ENCODE measurements around the gene PPDPF.

PPDPF gene

DNA sequence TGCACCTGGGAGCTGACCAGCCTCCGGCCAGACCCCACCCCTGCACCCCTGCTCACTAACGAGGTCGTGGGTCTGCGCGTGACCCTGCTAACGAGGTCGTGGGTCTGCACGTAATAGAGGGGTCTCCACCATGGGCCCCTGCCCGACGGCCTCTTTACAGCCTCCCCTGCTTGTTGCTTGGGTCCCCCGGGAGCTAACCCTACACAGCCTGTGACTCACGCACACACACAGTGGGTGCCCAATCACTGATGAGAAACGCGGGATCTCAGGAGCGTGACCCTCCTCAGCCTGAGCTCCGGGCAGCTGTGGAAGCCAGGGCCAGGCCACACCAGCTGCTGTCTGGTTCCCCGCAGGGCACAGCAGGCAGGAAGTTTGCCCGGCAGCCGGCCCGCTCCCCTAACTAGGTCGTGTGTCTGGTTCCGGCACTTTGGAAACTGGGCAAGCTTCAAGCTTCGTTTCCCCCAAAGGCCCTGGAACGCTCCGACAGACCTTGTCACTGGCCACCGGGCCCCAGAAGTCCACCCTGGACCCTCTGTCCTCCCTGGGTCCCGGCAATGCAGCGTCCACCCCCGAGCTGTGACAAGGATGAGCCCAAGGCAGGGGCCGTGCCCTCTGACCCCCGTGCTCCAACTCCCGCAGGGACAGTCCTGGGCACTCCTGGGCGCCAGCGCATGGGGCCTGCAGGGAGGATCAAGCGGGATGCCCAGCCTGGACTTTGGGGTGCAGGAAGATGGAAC lies 15.8 kb downstream of the PPDPF start:
- no peak for DNase-seq

DNA sequence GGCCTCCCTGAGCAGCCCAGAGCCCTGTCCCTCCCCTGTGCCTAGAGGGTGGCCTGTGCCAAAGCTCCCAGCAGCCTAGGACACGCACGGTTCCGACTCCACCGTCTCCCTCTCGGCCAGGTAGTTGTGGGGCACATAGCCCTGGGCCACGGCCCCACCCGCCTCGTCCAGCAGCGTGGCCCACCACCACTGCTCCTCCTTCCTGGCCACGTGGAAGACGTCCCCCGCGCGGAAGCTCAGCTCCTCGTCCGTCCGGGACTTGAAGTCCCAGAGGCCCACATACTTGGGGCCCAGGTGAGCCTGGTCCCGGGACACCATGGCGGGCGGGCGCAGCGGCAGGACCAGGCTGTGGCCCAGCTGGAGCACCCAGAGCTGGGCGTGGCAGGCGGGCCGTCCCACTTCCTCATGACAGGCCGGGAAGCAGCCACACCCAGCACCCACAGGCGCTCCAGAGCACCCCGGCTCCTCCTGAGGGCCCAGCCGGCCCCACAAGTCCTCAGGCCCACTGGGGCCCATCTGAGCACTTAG lies 16.5 kb downstream of the PPDPF start, which contains the start of gene PTK6:
TSS of gene PTK6 (minus strand) at position 380 of the 528 bp plus-strand sequence. CDS start at position 318, 62 bp downstream.
- no peak for DNase-seq

DNA sequence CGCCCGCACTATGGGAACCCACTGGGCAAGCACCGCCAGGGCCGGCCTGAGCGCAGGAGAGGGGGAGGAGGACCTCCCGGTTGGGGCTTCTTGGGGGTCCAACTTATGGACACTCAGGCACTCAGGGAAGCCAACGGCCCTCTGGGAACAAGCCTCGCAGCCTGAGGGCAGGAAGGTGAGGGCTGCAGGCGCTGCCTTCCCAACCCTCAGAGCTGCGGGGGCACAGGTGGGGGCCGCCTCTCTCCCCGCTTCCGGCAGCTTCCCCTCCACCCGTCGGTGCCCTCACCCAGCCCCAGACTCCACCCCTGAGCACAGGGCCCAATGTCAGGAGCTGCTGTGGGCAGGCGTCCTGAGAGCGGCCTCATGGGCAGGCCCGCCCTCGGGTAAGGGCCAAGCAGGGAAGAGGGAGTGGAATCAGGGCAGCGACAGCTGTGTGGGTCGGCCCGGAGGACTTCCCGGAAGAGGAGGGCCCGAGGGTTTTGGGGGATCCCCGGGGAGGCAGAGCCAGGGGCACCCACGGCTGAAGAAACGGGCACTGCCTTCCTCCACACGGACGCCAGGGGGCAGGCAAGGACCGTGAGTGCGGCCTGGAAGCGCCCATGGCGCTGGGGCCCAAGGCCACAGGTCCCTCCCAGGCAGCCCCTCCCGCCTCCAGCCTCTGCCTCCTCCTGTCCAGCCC lies 17.1 kb downstream of the PPDPF start:
- peak in 48 of 56 donors; percentile 6 to 79 (median 42) for DNase-seq

DNA sequence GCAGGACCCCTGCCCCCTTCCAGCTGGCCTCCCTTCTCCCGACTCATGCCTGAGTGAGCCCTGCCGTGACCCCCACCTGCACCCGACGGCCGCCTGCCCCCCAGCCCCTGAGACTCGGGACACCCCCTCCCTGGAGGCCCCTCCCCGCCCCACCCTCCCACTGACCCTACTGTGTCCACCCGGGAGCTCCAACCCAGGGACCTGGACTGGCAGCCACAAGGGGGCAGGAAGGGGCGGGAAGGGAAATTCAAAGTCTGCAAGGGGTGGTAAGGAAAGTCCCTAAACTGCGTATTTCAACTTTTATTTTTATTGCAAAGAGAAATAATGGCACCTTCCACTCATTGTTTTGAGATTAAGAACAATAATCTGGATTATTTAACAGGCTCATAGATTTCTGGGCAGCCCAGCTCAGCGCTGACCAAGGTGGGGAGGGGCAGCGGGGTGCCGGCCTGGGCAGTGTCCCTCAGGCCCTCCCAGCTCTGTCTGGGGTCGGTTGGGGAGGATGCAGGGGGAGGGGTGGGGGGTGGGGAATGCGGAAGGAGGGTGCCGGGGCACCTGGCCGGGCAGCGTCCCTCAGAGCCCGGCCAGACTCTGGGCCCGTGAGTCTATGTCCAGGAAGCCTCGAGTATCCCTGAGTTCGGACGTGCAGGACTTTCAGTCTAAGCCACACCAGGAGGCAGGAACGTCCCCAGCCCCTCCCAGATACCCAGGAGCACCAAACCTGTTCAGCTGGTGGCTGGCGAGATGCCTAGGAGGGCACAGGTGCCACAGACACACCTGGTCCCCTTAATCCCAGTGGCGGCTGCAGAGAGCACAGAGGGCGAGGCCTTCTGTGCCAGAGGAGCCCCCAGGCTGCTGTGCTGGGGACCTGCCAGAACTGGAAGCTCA lies 17.9 kb downstream of the PPDPF start:
- DNase-seq, result peak in 1 of 56 donors; percentile 36

DNA sequence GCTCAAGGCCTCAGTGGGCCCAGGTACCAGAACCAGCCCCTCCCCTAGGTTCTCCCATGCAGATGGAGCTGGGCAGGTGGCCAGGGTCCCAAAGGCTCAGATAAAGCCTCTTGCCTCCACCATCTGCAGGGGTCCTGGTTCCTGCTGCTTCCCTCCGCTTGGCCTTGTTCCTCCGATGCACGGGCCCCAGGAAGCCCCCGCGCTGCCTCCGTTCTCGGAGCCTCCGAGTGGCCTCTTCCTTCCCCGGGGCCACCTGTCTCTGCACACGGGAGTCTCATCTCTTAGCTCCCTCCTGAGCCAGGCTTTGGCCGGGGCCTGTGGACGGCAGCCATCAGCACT lies 18.5 kb downstream of the PPDPF start:
- DNase-seq, result no peak

DNA sequence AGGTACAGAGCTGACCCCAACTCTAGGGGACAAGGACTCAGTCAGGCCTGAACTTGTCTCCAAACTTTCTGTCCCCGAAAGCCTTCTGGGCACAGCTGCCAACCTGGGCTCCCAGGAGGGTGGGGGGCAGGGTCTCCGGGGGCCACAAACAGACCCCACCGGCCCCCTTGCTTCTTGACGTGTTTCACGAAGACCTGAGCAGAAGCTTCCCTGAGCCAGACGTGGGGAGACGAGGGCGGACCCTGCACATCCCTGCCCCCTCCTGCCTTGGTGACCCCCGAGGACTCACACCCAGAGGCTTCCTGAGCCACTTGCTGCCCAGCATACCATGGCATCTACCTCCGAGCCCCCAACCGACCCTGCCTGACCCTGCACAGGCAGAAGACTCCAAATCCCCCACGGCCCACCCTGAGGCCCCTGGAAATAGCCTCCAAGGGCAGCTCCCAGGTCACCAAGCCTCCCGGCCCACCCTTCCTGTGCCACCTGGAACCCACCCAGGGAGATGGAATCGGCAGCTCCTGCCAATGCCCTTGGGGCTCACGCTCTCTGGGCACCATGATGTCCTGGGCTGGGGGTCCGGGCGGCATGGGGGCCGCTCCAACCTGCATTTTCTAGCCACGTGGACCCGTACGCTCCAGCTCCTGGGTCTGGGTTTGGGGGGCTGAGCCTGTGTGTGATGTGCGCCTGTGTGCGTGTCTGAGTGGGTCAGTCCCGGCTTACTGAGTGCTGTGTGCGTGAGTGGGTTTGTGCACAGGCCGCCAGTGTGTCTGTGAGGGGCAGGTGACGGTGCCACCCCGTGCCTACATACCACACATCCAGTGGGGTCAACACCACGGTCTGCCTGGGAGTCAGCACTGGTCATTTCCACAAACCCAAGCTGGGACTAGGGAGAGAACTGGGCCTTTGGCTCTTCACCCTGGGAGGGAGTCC lies 19.1 kb downstream of the PPDPF start:
- no peak for DNase-seq

DNA sequence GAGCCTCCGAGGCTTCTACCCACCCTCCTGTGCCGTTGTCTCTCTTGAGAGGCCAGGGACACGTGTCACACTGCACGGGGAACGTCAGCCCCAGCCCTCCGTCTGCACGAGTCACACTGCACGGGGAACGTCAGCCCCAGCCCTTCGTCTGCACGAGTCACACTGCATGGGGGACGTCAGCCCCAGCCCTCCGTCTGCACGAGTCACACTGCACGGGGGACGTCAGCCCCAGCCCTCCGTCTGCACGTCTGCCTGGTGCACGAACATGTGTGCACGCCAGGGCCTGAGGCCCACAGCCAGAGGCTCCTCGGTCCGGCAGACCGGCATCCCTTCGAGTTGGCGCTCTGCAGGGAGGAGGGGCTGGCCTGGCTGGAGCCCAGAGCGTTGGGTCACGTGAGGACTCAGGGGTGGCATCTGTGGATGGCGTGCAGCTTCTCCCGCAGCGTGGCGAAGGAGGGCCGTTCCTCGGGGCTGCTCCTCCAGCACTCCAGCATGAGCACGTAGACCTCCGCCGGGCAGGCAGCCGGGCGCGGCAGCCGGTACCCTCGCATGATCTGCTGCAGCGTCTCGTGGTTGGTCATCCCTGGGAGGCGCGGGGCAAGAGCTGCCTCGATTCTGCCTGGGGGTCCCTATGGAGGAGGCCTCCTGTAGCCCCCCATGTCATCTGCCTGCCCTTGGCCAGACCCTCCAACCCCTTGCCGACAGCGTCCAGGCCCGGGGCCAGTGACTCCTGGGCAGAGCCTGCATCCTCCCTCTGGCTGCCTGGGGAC lies 20.0 kb downstream of the PPDPF start:
- DNase-seq, result peak in 21 of 56 donors; percentile 11 to 59 (median 30)

DNA sequence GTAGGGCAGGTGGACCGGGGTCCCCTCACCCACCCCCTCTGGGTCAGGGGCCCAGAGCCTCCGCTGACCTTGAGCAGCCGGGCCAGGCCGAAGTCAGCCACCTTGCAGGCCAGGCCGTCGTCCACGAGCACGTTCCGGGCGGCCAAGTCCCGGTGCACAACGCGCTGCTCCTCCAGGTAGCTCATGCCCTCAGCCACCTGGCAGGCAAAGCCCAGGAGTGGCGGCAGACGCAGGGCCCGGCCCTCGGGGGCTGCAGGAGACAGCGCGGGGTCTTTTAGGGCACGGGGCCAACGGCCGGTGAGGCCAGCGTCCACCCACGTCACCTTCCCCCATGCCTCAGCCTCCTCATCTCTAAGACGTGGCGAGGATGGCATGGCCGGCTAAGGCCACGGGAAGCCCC lies 20.8 kb downstream of the PPDPF start:
- DNase-seq, result no peak

DNA sequence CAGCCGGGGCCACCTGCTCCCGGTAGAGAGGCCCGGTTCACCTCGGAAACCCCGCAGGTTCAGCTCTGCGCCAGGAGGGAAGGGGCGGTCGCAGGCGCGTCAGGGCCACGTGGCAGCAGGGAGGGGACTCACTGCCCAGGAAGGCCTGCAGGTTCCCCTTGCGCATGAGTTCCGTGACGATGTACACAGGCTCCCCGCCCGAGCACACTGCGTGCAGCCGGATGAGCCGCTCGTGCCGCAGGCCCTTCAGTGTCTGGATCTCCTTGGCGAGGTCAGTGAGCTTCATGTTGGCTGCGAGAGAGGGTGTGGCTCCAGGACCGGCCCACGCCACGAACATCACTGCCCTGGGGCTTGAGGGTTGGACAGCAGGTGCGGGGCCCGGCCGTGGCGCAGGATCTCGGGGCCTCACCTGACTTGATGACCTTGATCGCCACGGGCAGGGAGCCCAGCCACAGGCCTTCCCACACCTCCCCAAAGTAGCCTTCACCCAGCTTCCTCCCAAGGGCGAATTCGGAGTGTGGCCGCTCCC lies 21.5 kb downstream of the PPDPF start:
- no peak for DNase-seq

DNA sequence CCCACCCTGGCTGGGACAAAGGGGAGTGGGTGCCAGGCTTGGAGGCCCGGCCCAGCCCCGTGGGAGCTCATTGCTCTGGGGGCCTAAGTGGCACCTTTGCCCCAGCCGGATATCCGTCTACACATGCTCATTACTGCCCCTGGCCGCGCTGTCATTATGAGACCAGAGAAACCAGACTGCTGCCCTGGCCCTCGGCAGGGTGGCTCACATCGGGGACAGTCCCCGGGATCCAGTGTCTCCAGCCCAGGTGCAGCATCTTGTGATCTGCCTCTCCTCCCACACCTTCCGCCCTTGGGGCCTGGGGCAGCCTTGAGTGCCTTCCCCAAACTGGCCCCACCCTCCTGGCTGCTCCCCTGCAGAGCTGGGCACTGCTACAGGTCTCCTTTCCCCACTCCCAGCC lies 22.1 kb downstream of the PPDPF start:
- no peak for DNase-seq

DNA sequence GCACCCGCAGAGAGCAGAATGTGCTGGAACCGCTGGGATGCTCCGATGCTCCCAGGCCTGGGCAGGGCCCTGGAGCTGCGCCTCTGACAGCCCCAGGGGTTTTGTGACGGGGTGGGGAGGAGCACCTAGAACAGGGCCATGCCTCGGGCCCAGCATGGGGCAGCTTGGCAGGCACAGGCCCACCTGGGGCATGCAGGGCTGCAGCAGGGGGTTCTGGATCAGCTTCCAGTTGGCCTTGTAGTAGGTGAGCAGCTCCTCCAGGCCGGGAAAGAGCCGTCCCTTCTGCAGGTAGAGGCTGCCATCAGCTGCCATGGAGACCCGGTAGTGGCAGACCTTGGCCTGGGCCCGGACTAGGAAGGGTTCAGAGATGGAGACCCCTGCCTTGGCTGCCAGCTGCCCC lies 22.6 kb downstream of the PPDPF start:
- no peak for DNase-seq

DNA sequence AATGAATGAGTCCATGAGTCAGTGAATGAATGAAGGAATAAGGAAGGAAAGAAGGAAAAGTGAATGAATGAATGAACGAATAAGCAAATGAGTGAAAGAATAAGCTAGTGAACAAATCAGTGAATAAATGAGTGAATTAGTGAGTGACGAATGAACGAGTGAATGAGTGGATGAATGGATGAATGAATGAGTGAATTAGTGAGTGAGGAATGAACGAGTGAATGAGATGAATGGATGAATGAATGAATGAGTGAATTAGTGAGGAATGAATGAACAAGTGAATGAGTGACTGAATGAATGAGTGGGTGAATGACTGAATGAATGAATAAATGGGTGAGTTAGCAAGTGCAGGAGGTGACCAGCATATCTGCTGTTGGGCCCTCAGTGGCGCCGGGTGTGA lies 23.2 kb downstream of the PPDPF start:
- no peak for DNase-seq

DNA sequence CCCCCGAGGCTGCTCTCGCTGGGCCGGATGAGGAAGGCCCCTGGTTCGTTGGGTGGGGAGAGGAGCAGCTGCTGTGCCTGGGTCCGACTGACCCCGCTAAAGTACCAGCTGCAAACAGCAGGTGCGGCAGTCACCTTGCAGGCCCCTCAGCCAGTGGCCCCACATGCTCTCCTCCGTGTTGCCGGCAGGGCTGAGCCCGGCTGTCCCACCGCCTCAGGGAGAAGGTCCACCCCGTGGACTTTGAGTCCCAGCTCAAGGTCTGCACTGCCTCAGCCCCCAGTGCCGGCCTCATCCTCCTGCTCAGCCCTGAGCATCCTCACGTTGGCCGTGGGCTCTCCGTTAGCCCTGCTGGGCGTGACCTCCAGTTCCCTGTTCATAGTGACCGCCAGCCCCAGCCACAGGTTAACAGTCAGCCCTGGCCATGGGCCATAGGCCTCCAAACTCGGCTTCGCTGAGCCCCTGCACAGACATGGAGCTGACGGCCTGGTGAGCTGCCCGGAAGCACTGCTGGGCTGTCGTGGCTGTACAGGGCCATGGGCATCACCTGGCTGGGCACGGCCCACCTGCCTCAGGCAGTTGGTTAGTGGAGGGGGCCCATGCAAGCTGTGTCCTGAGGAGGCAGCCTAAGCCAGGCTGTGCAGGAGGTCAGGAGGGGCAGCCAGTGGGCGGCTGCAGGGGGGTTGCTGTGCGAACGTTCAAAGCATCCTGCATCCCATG lies 23.8 kb downstream of the PPDPF start:
- no peak for DNase-seq

DNA sequence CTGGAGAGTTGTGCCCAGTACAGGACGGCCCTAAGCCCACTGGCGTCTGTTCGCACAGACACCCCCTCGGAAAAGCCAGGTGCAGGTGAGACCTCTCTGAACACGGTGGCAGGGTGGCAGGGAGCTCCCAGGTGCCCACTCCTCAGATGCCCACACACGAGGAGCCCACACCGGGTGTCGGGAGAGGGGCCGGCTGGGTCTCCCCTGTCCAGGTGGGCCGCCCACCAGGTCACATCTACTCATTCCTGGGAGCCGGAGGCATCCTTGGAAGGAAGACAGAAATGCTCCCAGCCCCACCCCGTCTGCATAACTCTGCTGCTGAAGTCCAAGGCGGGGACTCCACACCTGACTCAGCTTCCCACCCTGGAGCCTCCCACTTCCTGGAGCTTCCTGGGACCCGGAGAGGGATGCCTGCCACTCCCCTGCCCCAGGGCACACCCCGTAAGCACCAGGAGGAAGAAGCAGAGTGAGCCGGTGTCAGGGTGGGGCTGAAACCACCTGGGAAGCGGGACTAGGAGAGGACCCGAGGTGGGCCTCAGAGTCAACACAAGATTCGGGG lies 24.5 kb downstream of the PPDPF start:
- no peak for DNase-seq

DNA sequence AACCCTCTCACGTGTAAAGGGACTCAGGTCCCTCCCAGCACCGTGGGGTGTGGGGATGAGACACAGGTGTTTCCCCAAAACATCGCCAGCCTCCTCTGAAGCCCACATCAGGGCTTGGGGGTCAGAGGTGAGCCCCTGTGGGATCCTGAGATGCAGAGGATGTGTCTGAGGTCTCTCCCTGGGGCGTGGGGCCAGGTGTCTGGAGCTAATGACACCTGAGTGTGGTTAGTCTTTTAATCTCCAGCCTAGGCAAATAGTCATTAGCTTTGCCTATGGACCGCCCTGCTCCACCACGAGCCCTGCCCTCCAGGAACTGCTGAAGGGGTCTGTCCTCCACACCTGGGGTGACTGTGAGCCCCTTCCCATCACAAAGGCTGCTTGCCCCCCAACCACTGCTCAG lies 25.2 kb downstream of the PPDPF start:
- no peak for DNase-seq

DNA sequence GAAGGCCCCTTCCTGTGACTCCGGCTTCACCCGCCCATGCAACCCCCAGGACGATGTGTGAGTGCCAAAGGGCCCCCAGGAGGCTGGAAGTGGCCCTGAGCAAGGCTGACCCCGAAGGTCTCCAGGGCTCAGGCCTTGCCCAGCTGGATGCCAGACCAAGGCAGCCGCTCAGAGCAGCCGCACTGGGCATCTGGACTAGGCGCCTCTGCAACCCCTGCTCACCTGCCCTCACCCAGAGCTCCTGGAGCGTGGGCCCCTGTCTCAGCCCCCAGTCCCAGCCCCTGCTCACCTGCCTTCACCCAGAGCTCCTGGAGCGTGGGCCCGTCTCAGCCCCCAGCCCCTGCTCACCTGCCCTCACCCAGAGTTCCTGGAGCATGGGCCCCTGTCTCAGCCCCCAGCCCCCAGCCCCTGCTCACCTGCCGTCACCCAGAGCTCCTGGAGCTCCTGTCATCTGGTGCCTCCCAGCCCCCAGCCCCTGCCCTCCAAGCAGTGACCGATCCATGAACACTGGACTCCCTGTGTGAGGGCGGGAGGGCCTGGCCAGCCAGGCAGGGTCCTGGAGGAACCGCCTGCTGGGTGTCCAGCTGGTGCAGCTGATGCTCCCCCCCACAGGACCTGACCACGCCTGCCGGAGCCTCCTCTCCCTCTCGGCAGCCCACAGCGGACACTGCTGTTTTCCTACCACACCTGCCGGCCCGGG lies 25.8 kb downstream of the PPDPF start:
- no peak for DNase-seq

DNA sequence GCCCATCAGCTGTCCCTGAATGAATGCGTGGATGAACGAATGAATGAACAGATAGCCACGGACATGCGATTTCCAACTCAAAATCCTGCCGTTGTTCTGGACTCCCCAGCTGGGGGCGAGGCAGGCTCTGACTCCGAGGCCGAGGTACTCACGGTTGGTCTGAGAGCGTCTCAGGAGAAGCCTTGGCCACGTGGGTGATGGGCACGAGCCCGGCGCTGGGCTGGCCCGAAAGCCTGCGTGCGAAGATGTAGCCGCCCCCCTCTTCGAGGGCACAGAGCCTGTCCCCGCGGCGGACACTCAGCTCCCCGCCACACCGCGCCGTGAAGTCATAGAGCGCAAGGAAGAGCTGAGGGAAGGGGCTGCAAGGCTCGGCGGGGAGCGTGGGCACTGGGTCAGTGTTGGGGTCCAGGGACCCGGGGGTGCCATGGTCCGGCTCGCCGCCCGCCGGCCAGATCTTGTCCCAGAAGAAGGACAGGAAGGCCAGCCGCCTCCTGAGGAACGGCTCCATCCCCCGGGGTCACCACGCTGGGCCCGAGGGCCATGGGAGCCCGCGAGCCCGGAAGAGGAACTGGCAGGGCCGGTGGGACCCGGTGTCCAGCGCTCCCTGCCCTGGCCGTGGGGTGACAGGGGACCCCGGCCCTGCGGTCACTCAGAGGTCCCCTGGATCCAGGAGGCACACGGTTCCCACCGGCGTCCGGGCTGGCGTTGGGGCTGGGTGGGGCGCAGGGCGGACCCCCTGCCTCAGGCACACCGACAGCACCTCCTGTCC lies 26.6 kb downstream of the PPDPF start:
- DNase-seq, result no peak

All from amygdala (tissue), 56 donors.